Activated B cell treated with CpG ODN at 0.5 μM for 24 hours (primary cell): ENCODE data around the gene SCN11A. TPM values are rescaled to one million over a fixed set of nuclear protein-coding genes. Genes with fewer than 3 reads are reported as not detected.

Experiments used
- ATAC-seq: fragments of 200-7000 bp; cut with Tn5 transposase; one replicate; pipeline ENCODE4 v1.10.0; 2021; ENCODE audit warnings: low read depth, mild to moderate bottlenecking, moderate library complexity
- CTCF ChIA-PET: fragments of 350-600 bp; sonication (Branson Sonifier 250); formaldehyde crosslinking; loops from one replicate; lab custom pipeline; 2021; ENCODE audit warnings: antibody characterized with exemption; lab: Charles Lee
- POLR2A ChIA-PET: fragments of 350-600 bp; sonication (Branson Sonifier 250); formaldehyde crosslinking; loops from one replicate; lab custom pipeline; 2021; ENCODE audit warnings: antibody characterized with exemption; lab: Charles Lee
- DNase-seq: peaks from one replicate; pipeline ENCODE4 v3.0.0; 2022
- H3K27ac Mint-ChIP-seq: one replicate; pipeline ENCODE4 v1.8.0; 2020; ENCODE audit warnings: mixed read lengths
- H3K27me3 Mint-ChIP-seq: one replicate; pipeline ENCODE4 v1.8.0; 2021; ENCODE audit warnings: mixed read lengths
- H3K36me3 Mint-ChIP-seq: one replicate; pipeline ENCODE4 v1.8.0; 2021; ENCODE audit warnings: low read depth, mixed read lengths
- H3K4me1 Mint-ChIP-seq: one replicate; pipeline ENCODE4 v1.8.0; 2021; ENCODE audit warnings: mixed read lengths
- H3K4me3 Mint-ChIP-seq: one replicate; pipeline ENCODE4 v1.8.0; 2020; ENCODE audit warnings: mild to moderate bottlenecking, mixed read lengths
- H3K9me3 Mint-ChIP-seq: one replicate; pipeline ENCODE4 v1.8.0; 2020; ENCODE audit warnings: mixed read lengths
- intact Hi-C: fragments of 100-400 bp; cut with micrococcal nuclease; formaldehyde crosslinking; loops from one replicate; pipeline ENCODE4 v1.15.1; 2024
- total RNA-seq: library from RNA; stranded (reverse); gene quantifications from 2 replicates; pipeline ENCODE4 v1.2.3, GENCODE V29; 2022
- TF ChIP-seq, protein P1 (sequence below): fragments of 200-600 bp; IDR thresholded peaks from one replicate; pipeline ENCODE4 v1.8.0; 2022; ENCODE audit warnings: antibody characterized with exemption, mild to moderate bottlenecking

SCN11A gene
- total RNA-seq, 1 donor from 2014 or later = 0.16 TPM

DNA sequence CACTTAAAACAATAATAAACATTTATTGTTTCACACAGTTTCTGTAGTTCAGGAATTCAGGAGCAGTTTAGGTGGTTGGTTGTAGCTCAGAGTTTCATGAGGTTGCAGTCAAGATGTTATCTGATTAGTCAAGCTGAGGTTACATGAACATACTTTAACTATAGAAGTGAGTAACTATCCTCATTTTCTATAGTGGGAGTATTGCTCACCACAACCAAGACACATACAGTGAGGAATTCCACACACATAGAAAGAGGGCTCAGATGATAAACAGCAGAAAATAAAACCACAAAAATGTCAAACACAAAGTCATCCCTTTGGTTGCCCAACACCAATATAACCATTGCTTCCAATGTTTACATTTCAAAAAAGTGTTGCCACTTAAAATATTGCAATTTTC lies 13.6 kb downstream of the SCN11A start:
- ChIA-PET POLR2A (no interaction called here), CTCF (interaction anchor here (1.2 kb wide), 1 partner anchor 151 kb away, joined by 3 read pairs; no protein-coding TSS in a partner anchor)
- Mint-ChIP-seq H3K36me3 (no peaks in the 10 kb centered on the region), H3K4me1 (no peaks in the 10 kb centered on the region), H3K27ac (no peak overlapping the region), H3K4me3 (no peak overlapping the region), H3K27me3 (peaks cover 17% of the 10 kb centered on the region), H3K9me3 (peaks cover 15% of the 10 kb centered on the region)
- ATAC-seq (no peak), DNase-seq (no peak)
- TF ChIP-seq, protein P1, sequence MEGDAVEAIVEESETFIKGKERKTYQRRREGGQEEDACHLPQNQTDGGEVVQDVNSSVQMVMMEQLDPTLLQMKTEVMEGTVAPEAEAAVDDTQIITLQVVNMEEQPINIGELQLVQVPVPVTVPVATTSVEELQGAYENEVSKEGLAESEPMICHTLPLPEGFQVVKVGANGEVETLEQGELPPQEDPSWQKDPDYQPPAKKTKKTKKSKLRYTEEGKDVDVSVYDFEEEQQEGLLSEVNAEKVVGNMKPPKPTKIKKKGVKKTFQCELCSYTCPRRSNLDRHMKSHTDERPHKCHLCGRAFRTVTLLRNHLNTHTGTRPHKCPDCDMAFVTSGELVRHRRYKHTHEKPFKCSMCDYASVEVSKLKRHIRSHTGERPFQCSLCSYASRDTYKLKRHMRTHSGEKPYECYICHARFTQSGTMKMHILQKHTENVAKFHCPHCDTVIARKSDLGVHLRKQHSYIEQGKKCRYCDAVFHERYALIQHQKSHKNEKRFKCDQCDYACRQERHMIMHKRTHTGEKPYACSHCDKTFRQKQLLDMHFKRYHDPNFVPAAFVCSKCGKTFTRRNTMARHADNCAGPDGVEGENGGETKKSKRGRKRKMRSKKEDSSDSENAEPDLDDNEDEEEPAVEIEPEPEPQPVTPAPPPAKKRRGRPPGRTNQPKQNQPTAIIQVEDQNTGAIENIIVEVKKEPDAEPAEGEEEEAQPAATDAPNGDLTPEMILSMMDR = no peak
- intact Hi-C loops = no loop called here

- Mint-ChIP-seq H3K9me3 (peaks cover 4% of the 10 kb centered on the region), H3K4me3 (no peak overlapping the region), H3K4me1 (no peaks in the 10 kb centered on the region), H3K27me3 (peaks cover 7% of the 10 kb centered on the region), H3K27ac (no peak overlapping the region), H3K36me3 (no peaks in the 10 kb centered on the region)
- intact Hi-C loops = no loop called here
- ATAC-seq = no peak
- no peak for DNase-seq
- POLR2A ChIA-PET = no interaction called here
- TF ChIP-seq, protein P1 = no peak
- CTCF ChIA-PET = interaction anchor here (1.5 to 1.7 kb wide), 2 partner anchors 36 to 508 kb away, joined by 5 to 11 read pairs; no protein-coding TSS in a partner anchor
These were observed 22.2 kb downstream of the SCN11A start for GRCh38 chr3:39029556-39029955.

GRCh38 chr3:39028546-39028945 lies 23.2 kb downstream of the SCN11A start:
- TF ChIP-seq, protein P1 = no peak
- no peak overlapping the region for H3K27ac Mint-ChIP-seq
- no peaks in the 10 kb centered on the region for H3K4me1 Mint-ChIP-seq
- no peaks in the 10 kb centered on the region for H3K9me3 Mint-ChIP-seq
- no peaks in the 10 kb centered on the region for H3K36me3 Mint-ChIP-seq
- ChIA-PET POLR2A (no interaction called here), CTCF (no interaction called here)
- no peak overlapping the region for H3K4me3 Mint-ChIP-seq
- ATAC-seq (no peak), DNase-seq (no peak)
- intact Hi-C loops = no loop called here
- H3K27me3 Mint-ChIP-seq = peaks cover 7% of the 10 kb centered on the region

DNA sequence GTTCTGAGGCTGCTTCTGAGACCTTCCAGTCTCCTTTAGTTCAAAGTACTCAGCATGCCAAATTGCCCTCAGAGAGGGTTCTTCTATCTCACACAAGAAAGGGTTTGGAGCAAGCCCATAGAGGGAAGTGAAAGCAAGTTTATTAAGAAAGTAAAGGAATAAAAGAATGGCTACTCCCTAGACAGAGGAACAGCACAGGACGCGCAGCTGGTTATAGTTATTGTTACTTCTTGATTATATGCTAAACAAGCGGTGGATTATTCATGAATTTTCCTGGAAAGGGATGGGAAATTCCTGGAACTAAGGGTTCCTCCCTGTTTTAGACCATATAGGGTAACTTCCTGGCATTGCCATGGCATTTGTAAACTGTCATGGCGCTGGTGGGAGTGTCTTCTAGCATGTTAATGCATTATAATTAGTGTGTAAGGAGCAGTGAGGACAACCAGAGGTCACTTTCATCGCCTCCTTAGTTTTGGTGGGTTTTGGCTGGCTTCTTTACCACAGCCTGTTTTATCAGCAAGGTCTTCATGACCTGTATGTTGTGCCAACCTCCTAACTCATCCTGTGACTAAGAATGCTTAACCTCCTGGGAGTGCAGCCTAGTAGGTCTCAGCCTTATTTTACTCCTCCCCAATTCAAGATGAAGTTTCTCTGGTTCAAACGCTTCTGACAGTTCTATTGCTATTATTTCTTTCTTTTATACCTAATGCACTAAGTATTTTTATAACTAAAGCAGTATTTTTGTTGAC lies 26.3 kb downstream of the SCN11A start:
- Mint-ChIP-seq H3K4me3 (no peak overlapping the region), H3K36me3 (no peaks in the 10 kb centered on the region), H3K4me1 (no peaks in the 10 kb centered on the region), H3K9me3 (no peaks in the 10 kb centered on the region), H3K27ac (no peak overlapping the region), H3K27me3 (peaks cover 7% of the 10 kb centered on the region)
- ChIA-PET CTCF (no interaction called here), POLR2A (no interaction called here)
- ATAC-seq (no peak), DNase-seq (no peak)
- intact Hi-C loops = no loop called here
- TF ChIP-seq, protein P1 = no peak

- Mint-ChIP-seq H3K36me3 (no peaks in the 10 kb centered on the region), H3K4me3 (no peak overlapping the region), H3K4me1 (no peaks in the 10 kb centered on the region), H3K27me3 (peaks cover 7% of the 10 kb centered on the region), H3K9me3 (no peaks in the 10 kb centered on the region), H3K27ac (no peak overlapping the region)
- TF ChIP-seq, protein P1 = no peak
- ATAC-seq (no peak), DNase-seq (no peak)
- intact Hi-C loops = no loop called here
- CTCF ChIA-PET = no interaction called here
- POLR2A ChIA-PET = no interaction called here
These were observed 27.2 kb downstream of the SCN11A start for GRCh38 chr3:39024497-39024896.
